DMS 273 (cell line): ENCODE results near the gene PLSCR3.

ENCODE experiments used
- DNase-seq: peaks from one replicate; lab custom pipeline; 2025; ENCODE audit not compliant: unreplicated experiment; lab: John Stamatoyannopoulos, UW

Gene PLSCR3

DNA sequence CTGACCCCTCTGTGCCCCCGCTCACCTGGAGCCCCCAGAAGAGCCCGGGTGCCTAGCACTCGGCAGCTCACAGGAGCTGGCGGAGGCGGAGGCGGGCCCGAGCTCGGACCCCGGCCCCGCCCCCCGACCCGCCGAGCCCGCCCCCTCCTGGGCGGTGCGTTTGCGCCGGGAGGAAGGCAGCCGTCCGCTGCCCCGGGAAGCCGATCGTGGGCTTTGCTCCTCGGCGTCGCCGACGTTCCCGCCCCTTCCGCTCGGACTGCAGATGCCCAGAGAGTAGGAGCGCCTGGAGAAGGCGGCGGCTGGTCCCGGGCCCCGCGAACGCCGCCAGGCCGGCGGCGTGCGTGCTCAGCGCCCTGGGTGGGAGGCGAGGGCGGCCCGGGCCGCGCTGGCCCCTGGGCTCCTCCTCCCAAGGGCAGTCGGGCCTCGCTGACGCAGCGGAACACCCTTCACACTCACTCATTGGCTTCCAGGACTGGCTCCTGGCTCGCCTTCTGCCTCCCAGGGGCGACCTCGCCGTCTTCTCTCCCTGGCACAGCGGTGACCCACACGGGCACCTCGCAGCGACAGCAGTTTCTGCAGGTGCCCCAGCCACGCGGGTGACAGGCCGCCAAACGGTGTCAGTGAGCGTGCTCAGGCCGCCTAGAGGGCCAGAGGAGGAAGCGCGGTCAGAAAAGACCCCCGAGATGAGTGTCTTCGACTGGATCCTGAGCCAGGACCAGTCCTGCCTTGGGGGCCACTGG, at the start of gene PLSCR3:
Gene PLSCR3 (minus strand): TSS at position 74 of the 740 bp plus-strand sequence. CDS start 415 bp downstream, outside the sequence.
- DNase-seq = peak; percentile 84

DNA sequence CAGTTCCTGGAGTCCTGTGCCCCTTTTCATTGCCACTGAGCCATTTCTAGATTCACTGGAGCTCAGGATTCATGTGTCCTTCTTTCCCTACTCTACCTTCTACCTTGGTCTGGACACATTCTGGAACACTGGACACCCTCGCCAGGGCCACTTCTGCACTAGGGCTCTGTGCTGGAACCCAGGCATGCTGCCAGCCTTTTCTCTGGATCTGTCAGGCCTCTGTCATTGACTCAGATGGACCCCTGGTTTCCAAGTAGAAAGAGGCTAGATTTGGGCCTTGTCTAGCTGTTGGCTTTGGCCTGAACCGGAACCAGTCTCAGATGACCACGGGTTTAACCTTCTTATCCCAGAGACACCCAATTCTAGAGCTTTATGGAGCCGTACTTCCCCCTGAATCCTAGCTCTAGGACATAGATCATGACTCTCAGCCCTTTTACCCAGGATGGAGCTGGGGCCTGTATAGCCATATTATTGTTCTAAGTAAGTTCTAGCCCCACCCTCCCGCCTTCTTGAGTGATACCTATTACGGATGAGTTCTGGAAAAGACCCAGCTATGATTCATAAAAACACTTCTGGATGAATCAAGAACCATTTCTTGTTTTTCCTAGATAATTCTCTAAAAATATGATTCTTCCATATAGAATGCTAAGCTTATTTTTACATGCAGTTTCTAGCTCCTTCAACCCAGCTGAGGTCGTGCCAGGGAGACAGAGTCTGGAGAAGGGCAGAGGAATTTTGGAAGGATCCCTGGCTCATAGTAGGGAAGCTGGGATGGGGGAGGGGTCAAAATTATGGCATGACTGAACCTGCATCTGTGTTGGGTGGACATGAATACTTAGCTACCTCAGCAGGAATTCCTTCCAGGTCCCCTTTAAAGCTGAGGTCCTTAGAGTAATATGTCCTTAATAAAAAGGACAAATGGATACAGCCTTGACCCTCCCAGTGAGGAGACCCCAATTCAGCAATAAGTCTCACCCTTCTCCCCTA, 49.5 kb upstream of the PLSCR3 start:
- no peak for DNase-seq

DNA sequence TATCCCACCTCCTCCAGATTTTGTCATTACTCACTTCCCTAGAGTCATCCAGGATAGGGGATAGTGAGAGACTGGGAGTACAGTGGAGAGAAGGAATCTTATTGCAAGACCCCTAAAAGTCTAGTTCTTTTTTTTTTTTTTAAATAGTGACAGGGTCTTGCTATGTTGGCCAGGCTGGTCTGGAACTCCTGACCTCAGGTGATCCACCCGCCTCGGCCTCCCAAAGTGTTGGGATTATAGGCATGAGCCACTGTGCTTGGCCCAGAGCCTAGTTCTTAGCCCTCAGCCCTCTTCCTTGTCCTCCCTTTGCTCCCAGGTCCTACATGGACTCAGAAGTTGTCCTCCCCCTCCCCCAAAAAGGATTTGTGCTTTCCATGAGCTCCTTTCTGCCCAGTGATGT, 47.8 kb upstream of the PLSCR3 start:
- no peak for DNase-seq

DNA sequence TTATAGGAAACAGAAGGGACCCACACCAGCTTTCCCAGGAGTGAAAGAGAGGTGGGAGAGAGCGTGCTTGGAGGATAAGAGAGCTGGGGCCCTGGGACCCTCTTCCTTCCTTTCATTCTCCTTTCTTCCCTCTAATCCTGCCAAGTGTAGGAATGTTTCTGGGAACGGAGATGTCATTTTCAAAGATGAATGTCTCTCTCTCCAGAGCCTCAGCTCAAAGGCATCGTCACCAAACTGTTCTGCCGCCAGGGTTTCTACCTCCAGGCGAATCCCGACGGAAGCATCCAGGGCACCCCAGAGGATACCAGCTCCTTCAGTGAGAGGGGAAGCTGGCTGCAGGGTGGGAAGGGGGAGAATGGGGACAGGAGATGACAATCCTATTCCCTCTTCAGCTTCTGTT, 46.9 kb upstream of the PLSCR3 start:
- DNase-seq = peak; percentile 47

DNA sequence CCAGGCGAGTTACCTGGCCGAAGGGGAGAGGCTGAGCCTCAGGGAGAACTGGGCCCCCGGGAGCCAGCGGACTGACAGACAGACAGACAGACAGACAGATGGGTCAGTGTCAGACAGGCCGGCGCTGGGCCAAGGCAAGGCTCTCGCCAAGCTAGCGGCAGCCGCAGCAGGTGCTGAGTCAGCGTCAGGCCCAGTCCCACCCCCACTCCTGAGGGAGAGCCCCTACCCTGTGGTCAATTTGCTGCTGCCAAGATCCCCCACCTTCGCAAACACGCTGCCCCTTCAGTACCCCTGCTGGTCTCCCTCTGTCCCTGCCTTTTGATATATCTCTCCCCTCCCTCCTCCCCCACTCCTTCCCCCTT, 46.5 kb upstream of the PLSCR3 start:
- peak; percentile 78 for DNase-seq

DNA sequence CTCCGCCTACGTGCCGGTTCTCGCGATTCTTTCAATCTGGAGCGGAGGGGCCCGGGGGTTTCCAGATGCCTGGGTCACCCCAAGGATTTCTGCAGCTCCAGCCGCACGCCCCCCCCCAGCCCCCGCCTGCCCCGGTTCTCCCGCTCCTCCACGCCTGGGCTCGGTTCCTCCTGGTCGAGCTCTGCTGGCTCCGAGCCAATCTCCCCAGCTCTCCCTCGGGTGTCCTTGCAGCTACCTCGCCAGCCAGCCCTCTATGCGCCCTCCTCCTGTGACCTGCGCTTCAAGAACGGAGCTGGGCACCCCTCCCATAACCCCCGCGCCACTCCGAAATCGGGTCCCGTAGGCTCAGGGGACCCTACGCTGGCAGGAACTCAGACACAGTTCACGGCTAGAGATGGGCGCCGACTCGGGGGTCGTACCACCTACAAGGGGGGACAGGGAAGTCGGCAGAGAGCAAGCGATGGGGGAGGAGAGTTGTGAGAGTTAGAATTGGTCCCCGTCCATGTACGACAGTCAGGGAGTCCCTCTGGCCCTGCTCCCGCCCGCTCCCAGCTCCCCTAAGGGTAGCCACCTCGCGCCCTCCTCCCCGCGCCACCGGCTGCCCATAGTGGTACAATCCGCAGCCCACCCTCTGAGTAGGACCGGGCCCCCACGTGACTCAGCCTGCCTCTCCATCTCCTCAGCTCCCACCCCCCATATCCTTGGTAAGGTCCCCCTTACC, 45.9 kb upstream of the PLSCR3 start:
- DNase-seq = peak; percentile 78

DNA sequence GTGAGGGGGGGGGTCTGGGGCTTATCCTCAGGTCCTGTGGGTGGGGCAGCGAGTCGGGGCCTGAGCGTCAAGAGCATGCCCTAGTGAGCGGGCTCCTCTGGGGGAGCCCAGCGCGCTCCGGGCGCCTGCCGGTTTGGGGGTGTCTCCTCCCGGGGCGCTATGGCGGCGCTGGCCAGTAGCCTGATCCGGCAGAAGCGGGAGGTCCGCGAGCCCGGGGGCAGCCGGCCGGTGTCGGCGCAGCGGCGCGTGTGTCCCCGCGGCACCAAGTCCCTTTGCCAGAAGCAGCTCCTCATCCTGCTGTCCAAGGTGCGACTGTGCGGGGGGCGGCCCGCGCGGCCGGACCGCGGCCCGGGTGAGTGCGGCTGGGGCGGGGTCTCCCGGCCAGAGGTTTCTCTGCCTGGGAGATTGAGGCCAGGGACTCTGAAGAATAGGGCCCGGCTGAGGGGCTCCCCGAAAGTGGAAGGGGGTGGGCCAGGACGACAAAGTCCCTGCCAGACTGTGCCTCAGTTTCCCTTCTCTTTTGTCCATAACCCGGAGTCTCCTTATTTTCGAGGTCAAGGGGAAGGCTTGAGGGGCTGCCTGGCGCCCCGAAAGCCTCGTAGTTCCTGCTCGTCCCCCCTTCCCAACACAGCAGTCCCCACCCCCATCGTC, 45.3 kb upstream of the PLSCR3 start, which contains the start of gene FGF11:
Gene FGF11 (plus strand): TSS at position 51 of the 651 bp plus-strand sequence. CDS start 109 bp downstream, at position 160.
- no peak for DNase-seq

DNA sequence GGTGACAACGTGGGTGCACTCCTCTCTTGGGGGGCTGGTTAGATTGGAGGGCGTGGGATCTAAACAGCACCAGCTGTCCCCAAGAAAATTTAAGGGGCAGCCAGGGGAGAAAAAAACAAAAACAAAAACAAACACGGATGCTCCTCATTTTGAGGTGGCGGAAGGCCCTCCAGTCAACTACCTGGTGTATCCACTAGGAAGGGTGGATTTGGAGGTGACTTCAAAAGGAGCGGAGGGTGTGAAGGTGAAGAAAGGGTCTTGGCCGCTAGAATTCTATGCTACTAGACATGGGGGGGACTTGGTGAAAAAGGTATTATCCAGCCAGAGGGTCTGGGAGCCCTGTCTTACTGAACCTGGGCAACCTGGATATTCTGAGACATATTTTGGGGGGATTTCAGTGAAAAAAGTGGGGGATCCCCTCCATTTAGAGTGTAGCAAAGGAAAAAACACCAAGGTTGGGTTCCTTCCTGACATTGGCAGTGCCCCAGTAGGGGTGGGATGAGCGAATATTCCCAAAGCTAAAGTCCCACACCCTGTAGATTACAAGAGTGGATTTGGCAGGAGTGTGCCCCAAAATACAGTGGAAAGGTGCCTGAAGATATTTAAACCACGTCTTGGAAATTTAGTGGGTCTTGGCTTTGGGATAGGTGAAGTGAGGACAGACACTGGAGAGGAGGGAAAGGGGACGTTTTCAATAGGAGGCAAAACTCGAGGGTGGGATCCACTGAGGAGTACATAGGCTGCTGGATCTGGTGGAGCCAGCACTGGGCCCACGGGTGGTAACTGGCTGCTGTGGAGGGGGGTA, 44.5 kb upstream of the PLSCR3 start:
- no peak for DNase-seq

DNA sequence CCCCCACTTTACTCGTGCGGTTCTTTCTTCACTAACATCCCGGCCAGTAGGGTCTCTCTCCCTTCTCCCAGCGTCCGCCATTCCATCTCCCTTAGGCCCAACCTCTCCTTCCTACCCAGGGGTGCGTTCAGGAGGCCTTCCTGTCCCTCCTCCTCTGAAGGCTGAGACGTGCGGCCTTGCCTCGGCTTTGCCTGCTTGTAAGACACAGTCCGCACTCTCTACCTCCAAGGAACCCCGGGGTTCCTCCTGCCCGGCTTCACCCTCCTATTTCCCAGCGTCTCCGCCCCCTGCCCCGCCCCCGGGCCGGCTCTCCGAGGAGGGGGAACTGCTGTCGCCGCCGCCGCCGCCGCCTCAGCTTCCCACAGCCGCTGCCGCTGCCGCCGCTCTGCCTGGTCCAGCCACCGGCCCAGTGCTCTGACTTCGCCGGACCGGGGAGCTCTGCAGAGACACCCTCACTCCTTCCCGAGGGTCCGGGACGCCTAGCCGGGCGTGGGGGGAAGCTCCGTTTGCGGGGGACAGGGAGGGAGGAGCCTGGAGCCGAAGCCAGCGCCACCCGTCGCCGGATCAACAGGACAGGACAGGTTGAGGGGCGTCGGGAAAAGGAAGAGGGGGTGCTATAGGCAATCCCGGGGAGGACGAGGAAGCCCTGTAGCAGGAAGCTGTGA, 43.8 kb upstream of the PLSCR3 start:
- no peak for DNase-seq

DNA sequence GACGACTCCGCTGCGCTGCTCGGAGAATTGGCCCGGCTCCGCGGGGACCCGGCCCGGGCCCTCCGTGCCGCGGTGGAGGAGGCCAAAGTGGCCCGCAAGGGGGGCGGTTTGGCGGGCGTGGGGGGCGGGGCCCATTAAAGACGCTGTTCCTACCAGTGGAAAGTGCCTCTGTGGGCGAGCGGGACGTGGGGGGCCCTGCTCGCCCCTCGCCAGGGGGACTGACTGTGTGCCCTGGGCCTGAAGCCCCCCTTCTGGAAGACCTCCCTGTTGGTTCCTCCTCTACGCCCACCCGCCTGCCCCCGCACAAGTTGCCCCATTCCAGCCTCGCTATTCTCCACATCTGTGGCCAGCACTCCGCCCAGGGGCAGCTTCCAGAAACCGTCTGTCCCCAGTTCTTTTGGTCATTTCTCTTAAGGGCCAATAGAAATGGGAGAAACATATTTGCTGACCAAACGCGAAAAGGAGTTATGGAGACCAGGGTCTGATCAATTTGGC, 43.1 kb upstream of the PLSCR3 start:
- DNase-seq = no peak

DNA sequence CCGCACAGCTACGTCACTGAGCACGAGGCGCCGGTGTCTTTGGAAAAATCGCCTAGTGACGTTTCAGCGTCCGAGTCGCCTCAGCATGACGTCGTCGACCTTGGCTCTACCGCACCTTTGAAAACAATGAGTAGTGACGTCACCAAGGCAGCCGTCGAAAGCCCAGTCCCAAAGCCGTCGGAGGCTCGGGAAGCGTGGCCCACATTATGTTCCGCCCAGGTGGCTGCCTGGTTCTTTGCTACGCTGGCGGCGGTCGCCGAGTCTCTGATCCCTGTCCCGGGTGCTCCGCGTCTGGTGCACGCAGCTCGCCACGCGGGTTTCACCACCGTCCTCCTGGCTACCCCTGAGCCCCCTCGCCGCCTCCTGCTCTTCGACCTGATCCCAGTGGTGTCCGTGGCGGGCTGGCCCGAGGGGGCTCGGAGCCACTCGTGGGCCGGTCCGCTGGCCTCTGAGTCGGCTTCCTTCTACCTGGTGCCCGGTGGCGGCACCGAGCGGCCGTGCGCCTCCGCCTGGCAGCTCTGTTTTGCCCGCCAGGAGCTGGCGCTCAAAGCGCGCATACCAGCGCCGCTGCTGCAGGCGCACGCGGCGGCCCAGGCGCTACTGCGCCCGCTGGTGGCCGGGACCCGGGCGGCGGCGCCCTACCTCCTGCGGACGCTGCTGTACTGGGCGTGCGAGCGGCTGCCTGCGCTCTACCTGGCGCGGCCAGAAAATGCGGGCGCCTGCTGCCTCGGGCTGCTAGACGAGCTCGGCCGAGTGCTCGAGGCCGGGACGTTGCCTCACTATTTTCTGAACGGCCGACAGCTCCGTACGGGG, 42.4 kb upstream of the PLSCR3 start:
- peak; percentile 93 for DNase-seq

DNA sequence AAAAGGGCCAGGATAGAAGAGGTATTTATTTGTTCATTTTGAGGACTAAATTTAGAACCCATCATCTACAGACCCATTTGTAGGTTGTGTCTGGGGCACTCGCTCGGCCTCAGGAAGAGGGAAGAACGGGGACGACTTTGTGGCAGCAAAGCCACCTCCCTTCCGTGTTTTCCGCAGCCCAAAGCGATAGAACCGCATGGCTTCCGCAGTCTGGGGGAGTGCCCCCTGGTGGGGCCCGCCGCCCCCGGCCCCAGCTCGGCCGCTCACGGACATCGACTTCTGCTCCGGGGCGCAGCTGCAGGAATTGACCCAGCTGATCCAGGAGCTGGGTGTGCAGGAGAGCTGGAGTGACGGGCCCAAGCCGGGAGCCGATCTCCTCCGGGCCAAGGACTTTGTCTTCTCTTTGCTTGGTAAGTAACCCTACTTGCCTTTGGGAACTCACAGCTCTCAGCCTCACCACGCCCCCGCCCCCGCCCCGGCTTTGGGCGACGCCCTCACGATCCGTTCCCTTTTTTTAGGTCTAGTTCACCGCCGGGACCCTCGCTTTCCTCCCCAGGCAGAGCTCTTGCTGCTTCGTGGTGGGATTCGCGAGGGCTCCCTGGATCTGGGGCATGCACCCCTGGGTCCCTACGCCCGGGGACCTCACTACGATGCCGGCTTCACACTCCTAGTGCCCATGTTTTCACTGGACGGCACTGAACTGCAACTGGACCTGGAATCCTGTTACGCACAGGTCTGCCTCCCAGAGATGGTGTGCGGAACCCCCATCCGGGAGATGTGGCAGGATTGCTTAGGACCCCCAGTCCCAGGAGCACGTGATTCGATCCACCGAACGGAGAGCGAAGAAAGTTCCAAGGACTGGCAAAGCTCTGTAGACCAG, 41.6 kb upstream of the PLSCR3 start:
- peak; percentile 65 for DNase-seq

DNA sequence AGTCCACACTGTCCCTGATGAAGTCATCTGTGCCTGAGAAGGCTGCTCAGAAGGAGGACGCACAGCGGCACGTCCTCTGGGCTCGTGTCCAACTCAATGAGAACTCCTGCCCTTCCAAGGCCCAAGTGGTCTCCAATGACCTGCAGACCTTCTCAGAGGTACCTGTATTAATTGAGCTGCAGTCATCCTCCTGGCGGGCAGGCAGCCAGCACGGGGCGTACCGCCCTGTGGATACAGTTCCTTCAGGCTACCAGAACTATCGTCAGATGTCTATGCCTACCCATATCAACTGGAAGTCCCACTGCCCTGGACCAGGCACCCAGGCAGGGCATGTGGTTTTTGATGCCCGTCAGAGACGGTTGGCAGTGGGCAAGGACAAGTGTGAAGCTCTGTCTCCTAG, 38.0 kb upstream of the PLSCR3 start:
- no peak for DNase-seq

DNA sequence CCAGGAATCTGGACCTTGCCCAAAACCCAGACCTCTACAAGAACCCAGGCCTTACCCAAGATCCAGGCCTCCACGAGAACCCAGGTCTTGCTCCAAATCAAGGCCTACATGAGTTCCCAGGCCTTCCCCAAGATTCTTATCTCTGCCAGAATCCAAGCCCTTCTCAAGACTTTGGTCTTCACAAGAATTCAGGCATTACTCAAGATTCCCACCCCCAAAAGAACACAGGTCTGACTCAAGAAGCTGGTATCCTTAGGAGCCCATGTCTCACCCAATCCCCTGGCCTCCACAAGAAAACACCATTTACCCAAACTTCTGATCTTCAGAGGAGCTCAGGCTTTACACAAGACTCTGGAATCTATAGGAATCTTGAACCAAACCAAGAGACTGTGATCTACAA, 36.9 kb upstream of the PLSCR3 start:
- no peak for DNase-seq

DNA sequence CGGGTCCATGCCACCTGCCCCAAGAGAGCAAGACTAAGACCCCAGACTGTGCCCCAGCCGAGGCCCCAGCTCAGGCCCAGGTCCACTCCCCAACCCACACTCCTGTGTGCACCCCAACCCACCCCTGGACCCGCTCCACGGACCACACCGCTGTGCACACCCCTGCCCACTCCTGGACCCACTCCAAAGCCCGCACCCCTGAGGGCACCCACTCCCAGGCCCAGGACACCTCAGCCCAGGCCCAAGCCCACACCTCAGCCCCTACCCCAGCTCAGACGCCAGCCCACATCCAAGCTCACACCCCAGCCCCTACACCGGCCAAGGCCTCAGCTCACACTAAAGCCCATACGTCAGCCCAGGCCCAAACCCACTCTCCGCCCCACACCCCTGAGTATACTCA, 35.4 kb upstream of the PLSCR3 start:
- DNase-seq = no peak

DNA sequence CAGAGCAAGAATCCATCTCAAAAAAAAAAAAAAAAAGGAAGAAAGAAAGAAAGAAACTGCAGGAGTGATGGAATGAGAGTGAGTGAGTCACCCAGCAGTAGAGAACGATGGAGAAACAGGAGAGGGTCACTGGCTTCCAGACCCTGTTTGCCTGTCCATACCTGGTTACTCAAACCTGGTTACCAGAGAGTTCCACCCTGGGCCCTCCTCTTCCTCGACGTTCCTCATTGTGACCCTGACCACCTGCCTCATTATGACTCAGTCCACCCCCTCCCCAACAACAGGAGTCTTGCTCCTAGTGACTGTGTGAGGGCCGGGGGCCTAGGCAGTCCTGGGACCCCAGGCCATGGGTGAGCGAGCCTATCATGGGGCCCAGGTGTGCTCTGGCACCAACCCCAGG, 34.2 kb upstream of the PLSCR3 start, which contains the start of gene SPEM3:
Gene SPEM3 (plus strand): TSS at position 301 of the 400 bp plus-strand sequence. CDS start 46 bp downstream, at position 347.
- no peak for DNase-seq

DNA sequence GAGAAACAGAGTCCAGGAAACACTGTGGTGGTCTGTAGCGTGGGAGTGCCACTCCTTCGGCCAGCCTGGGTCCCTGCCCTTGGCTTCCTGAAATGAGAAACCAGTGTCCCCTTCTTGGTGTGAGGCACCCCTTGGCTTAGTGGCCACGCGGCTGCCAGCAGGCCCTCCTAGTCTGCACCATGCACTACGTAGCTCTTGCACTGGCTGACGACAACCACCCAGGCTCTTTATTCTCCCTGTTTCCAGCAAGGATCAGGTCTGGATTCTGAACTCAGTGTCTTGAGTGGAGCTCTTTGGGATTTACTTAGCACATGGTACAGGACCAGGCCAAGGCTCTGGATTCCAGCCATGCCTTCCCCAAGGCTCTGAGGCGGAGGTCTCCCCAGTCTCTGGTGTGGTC, 33.2 kb upstream of the PLSCR3 start:
- no peak for DNase-seq
